ENCODE data around the gene PLEKHA6. TPM values are rescaled to one million over a fixed set of nuclear protein-coding genes. Genes with fewer than 3 reads are reported as not detected.

The PLEKHA6 gene
- total RNA-seq, 4 donors from 2014 or later: 3.7 to 15.4 (median 12.8) TPM

DNA sequence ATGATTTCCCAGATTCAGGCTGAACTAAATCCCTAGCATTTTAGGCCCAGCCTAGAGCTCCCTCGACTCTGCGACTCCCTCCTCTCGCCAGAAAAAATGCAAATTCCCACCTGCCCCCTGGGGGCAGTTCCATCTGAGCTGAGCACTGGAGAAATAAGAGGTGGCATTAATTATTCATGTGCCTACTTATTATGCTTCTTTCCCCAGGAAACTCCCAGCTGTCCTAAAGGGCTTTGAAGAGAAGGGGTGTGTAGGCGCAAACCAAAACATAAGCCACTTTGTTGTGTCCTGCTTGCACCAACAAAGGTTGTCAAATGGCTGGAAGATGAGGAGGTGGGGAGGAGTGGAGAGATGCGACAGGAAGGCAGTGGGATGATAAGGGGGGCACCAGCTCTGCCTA lies 104.5 kb downstream of the PLEKHA6 start:
- TF ChIP-seq POLR2AphosphoS5 (IDR thresholded peaks at IDR 0.05) (no peak), POLR2A (IDR thresholded peaks at IDR 0.05) (no peak), EP300 (IDR thresholded peaks at IDR 0.05) (no peak)
- TF ChIP-seq, protein P1, sequence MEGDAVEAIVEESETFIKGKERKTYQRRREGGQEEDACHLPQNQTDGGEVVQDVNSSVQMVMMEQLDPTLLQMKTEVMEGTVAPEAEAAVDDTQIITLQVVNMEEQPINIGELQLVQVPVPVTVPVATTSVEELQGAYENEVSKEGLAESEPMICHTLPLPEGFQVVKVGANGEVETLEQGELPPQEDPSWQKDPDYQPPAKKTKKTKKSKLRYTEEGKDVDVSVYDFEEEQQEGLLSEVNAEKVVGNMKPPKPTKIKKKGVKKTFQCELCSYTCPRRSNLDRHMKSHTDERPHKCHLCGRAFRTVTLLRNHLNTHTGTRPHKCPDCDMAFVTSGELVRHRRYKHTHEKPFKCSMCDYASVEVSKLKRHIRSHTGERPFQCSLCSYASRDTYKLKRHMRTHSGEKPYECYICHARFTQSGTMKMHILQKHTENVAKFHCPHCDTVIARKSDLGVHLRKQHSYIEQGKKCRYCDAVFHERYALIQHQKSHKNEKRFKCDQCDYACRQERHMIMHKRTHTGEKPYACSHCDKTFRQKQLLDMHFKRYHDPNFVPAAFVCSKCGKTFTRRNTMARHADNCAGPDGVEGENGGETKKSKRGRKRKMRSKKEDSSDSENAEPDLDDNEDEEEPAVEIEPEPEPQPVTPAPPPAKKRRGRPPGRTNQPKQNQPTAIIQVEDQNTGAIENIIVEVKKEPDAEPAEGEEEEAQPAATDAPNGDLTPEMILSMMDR (IDR thresholded peaks at IDR 0.05): no peak
- peak overlapping the region; percentile 23 for H3K27ac ChIP-seq
- H3K9me3 ChIP-seq: no peaks in the 10 kb centered on the region
- peaks cover 16% of the 10 kb centered on the region for H3K4me1 ChIP-seq
- H3K27me3 ChIP-seq: no peaks in the 10 kb centered on the region
- no peak for DNase-seq (ENCODE audit: low spot score in 2 of 2)
- 70% methylated on average over 5 of the region's 5 CpGs for WGBS
- no peak overlapping the region for H3K4me3 ChIP-seq
- peaks cover 3% of the 10 kb centered on the region for H3K36me3 ChIP-seq

DNA sequence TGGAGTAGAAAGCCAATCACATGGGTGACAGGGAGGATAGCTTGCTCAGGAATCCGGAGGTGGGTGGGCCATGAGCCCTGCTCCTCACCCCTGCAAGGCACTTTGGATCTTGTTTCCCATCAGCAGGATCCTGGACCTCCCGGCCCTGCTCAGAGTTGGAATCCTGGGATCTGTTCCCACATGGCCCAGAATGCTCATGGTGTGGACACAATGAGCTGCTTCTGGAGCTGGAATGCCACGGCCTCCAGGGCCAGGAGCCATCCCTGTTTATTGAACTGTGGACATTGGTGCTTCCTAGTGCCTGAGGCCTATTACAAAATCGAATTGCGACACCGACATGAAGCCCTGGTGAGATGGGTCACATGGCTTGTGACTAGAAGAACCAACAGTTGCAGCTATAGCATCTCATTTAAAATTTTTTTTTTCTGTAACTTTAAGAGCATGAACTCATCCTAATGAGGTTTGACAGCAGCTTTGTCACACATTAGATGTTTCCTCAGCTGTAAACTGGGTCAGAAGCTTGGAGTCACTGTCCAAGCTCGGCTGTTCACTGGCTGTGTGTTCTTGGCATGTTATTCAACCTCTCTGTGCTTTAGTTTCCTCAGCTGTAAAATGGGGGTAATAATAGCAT lies 105.6 kb downstream of the PLEKHA6 start:
- H3K36me3 ChIP-seq: peaks cover 3% of the 10 kb centered on the region
- H3K4me3 ChIP-seq: no peak overlapping the region
- 51% methylated on average over 7 of the region's 7 CpGs for WGBS
- no peaks in the 10 kb centered on the region for H3K27me3 ChIP-seq
- H3K9me3 ChIP-seq: no peaks in the 10 kb centered on the region
- DNase-seq (ENCODE audit: low spot score in 2 of 2): peak; percentile 90 to 91
- peaks cover 16% of the 10 kb centered on the region for H3K4me1 ChIP-seq
- TF ChIP-seq POLR2A (IDR thresholded peaks at IDR 0.05): no peak
- TF ChIP-seq, protein P1 (IDR thresholded peaks at IDR 0.05): no peak
- no peak for TF ChIP-seq EP300 (IDR thresholded peaks at IDR 0.05)
- TF ChIP-seq POLR2AphosphoS5 (IDR thresholded peaks at IDR 0.05): peak in 2 of 3 donors; percentile 52 to 90
- peak overlapping the region; percentile 34 for H3K27ac ChIP-seq

GRCh38 chr1:204251926-204252689 lies 107.6 kb downstream of the PLEKHA6 start:
- Histone ChIP-seq H3K4me3 (no peak overlapping the region), H3K27me3 (no peaks in the 10 kb centered on the region), H3K27ac (no peak overlapping the region), H3K36me3 (peaks cover 6% of the 10 kb centered on the region), H3K9me3 (no peaks in the 10 kb centered on the region), H3K4me1 (peaks cover 16% of the 10 kb centered on the region)
- DNase-seq (ENCODE audit: low spot score in 2 of 2): no peak
- WGBS: 87% methylated on average over 6 of the region's 6 CpGs
- no peak for TF ChIP-seq EP300 (IDR thresholded peaks at IDR 0.05)
- TF ChIP-seq, protein P1 (IDR thresholded peaks at IDR 0.05): no peak
- no peak for TF ChIP-seq POLR2A (IDR thresholded peaks at IDR 0.05)
- TF ChIP-seq POLR2AphosphoS5 (IDR thresholded peaks at IDR 0.05): no peak

DNA sequence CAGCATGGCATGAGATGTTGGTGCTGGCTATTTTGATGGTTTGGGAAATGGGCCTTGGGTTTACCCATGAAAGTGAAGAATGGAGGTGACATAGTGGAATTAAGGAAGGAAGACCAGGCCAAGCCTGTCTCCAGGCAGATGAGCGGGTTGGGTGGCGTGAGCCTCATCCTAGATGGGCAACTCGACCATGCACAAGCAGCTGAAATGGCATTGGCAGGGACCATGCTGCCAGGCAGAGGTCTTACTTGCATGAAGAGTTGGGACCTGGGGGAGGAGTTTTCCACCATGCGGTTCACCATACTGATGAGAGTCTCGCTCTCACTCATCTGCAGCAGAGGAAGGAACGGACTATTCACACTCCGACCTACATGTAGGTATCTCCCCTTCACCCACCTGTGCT lies 108.4 kb downstream of the PLEKHA6 start:
- no peak overlapping the region for H3K4me3 ChIP-seq

More for the DNA sequence above, 108.4 kb downstream of the PLEKHA6 start:
- WGBS: 93% methylated on average over 7 of the region's 7 CpGs
- Histone ChIP-seq H3K27ac (no peak overlapping the region), H3K27me3 (no peaks in the 10 kb centered on the region), H3K36me3 (peaks cover 6% of the 10 kb centered on the region), H3K4me1 (peaks cover 16% of the 10 kb centered on the region), H3K9me3 (no peaks in the 10 kb centered on the region)
- TF ChIP-seq POLR2A (IDR thresholded peaks at IDR 0.05) (no peak), POLR2AphosphoS5 (IDR thresholded peaks at IDR 0.05) (no peak), EP300 (IDR thresholded peaks at IDR 0.05) (no peak)
- TF ChIP-seq, protein P1 (IDR thresholded peaks at IDR 0.05): no peak
- no peak for DNase-seq (ENCODE audit: low spot score in 2 of 2)
